HUES48 (cell line): ENCODE measurements around the gene EDNRB.
A peak's percentile ranks its signal among the peaks of the same experiment; 100 is the strongest.
"Not testable (repeated sequence)": the region's sequence is repeated elsewhere in the genome, so short reads cannot be mapped to it uniquely, and the experiment has no call there.

Experiments
- H3K27ac ChIP-seq: one replicate; pipeline ENCODE4 v1.7.0; 2013; ENCODE audit warnings: low read depth, low read length, inconsistent platforms
- H3K27me3 ChIP-seq: 2 replicates; pipeline ENCODE4 v1.6.1; 2013; ENCODE audit warnings: mild to moderate bottlenecking, low read length; ENCODE audit not compliant: control insufficient read depth, insufficient read depth
- H3K36me3 ChIP-seq: 2 replicates; pipeline ENCODE4 v1.6.1; 2013; ENCODE audit warnings: low read length; ENCODE audit not compliant: control insufficient read depth, insufficient read depth
- H3K4me1 ChIP-seq: 2 replicates; pipeline ENCODE4 v1.6.1; 2013; ENCODE audit warnings: mild to moderate bottlenecking, low read length; ENCODE audit not compliant: control insufficient read depth, insufficient read depth
- H3K4me3 ChIP-seq: 2 replicates; pipeline ENCODE4 v1.5.1; 2013; ENCODE audit warnings: mild to moderate bottlenecking, low read depth, low read length
- H3K9ac ChIP-seq: 2 replicates; pipeline ENCODE4 v1.6.1; 2013; ENCODE audit warnings: mild to moderate bottlenecking, low read depth, low read length, moderate library complexity
- H3K9me3 ChIP-seq: 2 replicates; pipeline ENCODE4 v1.6.1; 2013; ENCODE audit warnings: low read length; ENCODE audit not compliant: control insufficient read depth, insufficient read depth

EDNRB gene

DNA sequence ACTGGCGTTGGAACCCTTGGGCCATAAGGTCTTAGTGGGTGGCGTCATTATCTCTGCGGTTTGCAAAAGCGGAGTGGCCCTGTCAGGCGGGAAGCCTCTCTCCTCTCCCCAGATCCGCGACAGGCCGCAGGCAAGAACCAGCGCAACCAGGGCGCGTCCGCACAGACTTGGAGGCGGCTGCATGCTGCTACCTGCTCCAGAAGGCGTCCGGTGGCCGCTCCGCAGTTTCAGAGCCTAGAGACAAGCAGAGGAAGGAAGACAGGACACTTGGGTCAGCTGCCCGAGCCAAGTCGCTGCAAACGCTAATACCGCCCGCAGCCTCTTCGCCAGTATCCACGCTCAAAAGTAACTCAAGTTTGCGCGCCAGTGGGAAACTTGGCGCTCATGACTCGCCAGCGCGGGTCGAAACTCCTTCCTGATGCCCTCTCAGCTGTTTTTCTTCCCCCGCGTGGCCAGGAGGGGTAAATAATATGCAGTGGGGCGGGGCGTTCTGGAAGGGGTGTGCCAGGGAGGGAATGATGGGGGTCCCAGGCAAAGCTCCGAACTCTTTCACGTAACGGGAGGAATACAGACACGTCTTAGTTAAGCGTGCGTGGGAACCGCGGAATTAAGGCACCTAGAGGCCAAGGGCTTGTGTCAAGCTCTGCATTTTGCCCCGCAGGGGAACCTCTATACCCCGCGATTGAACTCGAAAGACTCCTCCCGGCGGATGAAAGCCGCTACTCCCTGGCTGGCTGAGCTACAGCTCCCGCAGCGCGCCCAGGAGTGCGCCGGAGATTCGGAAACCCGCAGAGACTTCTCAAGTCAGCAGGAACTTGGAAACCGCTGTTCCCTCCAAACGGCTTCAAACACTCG, at the start of gene EDNRB:
Gene EDNRB (minus strand): TSS at position 441 of the 855 bp plus-strand sequence. CDS start 258 bp downstream, at position 183.
- peak within 1 kb of the TSS; percentile 79 for H3K4me3 ChIP-seq
- peak within 1 kb of the TSS; percentile 15; the same call in 1 of the 2 replicates for H3K9ac ChIP-seq
- peaks cover 50% of the 10 kb centered on the region for H3K4me1 ChIP-seq
- peaks cover 34% of the 10 kb centered on the region for H3K27me3 ChIP-seq
- peak within 1 kb of the TSS; percentile 49 for H3K27ac ChIP-seq
- peaks cover 9% of the 10 kb centered on the region for H3K36me3 ChIP-seq
- no peaks in the 10 kb centered on the region for H3K9me3 ChIP-seq

DNA sequence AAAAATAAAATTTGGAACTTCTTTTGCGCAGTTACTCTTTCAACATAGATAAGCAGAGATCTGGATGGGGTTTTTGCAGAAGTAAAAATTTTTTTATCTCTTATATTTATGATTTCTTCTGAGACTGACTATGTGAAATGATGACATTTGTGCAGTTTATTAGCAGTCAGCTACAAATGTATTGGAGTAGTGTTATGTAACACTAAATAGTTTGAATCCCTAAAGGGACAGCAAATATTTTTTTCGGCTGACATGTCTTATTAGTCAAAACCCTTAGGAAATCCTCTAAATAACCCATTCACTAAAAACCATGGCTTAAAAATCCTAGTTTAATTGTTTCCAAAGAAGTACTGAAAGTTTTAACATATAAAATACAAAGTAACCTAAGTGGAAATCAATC, 48.0 kb upstream of the EDNRB start:
- Histone ChIP-seq H3K9ac (no peak overlapping the region), H3K27me3 (no peaks in the 10 kb centered on the region), H3K4me3 (no peak overlapping the region), H3K36me3 (no peaks in the 10 kb centered on the region), H3K27ac (no peak overlapping the region), H3K4me1 (no peaks in the 10 kb centered on the region), H3K9me3 (peaks cover 2% of the 10 kb centered on the region)

DNA sequence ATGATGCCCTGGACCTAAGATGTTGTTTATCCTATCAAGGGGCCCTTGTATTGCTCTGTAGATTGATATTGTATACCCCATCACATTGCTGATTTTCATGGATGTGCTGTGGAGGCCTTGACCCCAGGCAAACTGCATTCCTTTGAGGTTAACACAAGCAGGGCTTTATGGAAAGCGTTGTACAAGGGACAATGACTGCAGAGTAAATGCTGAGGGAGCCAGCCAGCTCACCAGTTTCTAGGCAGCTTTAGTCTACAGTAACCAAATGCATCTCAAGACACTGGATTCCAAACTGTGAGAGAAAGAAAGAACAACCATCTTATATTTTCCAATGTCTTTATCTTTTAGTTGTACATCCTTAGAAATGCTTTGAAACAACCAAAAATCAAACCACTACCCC, 34.1 kb upstream of the EDNRB start:
- H3K27me3 ChIP-seq: no peaks in the 10 kb centered on the region
- H3K27ac ChIP-seq: no peak overlapping the region
- H3K36me3 ChIP-seq: no peaks in the 10 kb centered on the region
- H3K9me3 ChIP-seq: no peaks in the 10 kb centered on the region
- H3K4me1 ChIP-seq: no peaks in the 10 kb centered on the region
- H3K9ac ChIP-seq: no peak overlapping the region
- H3K4me3 ChIP-seq: no peak overlapping the region

DNA sequence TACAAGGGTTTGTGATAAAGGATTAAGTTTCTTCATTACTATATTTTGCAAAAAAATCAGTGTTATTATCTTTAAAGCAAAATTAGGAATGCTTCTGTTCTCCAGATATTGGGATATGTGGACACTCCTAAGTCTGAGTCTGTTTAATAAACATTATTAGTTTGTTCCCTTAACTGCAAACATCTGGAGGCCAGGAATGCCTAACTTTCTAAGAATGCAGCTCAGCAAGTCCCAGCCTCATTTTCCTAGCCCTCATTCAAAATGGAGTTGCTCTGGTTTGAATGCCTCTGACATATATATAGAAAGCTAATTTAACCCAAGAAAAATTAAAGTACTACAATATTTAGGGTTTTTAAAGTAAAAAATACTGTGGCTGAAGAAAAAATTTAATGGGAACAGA, 33.6 kb upstream of the EDNRB start:
- H3K27me3 ChIP-seq: no peaks in the 10 kb centered on the region
- H3K4me1 ChIP-seq: no peaks in the 10 kb centered on the region
- H3K36me3 ChIP-seq: no peaks in the 10 kb centered on the region
- H3K9me3 ChIP-seq: no peaks in the 10 kb centered on the region
- H3K9ac ChIP-seq: no peak overlapping the region
- no peak overlapping the region for H3K27ac ChIP-seq
- H3K4me3 ChIP-seq: no peak overlapping the region

DNA sequence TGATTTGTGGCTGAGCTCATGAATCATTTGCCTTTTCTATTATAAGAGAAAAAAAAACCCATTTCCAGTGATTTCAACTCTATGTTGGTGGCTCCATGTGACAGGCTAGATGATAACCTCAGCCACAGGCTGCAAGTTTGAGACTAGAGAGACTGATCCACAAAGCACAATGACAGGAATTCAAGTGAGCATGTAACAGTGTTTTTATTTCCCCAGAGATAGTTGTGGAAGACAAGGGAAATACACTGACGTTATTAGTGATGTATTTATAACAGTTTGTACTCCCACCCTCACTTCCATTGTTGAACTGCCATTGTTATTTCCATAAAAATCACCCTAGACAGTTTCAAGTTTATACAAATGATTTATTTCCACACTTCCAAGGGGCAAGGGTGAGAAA, 27.9 kb upstream of the EDNRB start:
- Histone ChIP-seq H3K36me3 (no peaks in the 10 kb centered on the region), H3K4me1 (peaks cover 7% of the 10 kb centered on the region), H3K9me3 (no peaks in the 10 kb centered on the region), H3K4me3 (no peak overlapping the region), H3K9ac (no peak overlapping the region), H3K27ac (no peak overlapping the region), H3K27me3 (no peaks in the 10 kb centered on the region)

DNA sequence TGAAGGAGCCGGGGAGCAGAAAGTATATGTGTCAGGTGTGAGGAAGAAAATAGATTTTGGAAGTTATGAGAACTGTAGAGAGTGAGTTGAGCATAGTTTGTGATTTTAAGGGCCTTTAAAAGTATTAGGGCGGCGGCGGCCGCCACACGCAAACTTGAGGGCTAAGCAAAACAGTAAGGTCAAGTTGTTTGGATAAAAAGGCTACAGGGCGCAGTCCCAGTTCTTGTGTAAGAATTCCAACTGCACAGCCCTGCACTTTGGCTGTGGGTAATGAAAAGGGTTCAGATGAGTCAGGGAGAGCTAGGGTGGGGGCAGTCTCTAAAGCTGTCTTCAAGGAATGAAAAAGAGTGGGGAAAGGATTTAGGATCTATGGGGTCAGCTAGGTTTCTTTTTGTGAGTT, 16.4 kb upstream of the EDNRB start:
- not testable (repeated sequence) for H3K27me3 ChIP-seq, H3K27ac ChIP-seq, H3K36me3 ChIP-seq, H3K4me3 ChIP-seq, H3K9me3 ChIP-seq, H3K9ac ChIP-seq
- peaks cover 25% of the 10 kb centered on the region for H3K4me1 ChIP-seq

DNA sequence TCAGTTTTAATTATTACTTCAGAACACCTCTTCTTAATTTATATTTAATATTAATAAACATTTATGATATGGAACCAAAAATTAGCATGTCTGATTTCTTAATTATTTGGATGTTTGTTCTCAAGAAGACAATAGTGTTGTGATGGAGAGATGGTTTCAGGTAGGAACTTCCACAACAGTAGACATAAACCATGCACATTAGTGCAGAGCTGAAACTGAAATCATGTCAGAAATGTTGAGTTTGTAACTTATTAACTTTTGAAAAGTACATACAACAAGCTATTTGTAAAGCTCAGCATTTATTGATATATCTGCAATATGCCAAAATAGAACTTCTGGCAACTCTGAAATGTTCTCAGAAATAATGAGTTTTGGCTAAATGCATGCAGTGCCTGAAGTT, 11.8 kb upstream of the EDNRB start:
- H3K36me3 ChIP-seq: no peaks in the 10 kb centered on the region
- H3K27me3 ChIP-seq: no peaks in the 10 kb centered on the region
- H3K4me3 ChIP-seq: no peak overlapping the region
- H3K9me3 ChIP-seq: no peaks in the 10 kb centered on the region
- no peak overlapping the region for H3K27ac ChIP-seq
- peaks cover 25% of the 10 kb centered on the region for H3K4me1 ChIP-seq
- H3K9ac ChIP-seq: no peak overlapping the region

DNA sequence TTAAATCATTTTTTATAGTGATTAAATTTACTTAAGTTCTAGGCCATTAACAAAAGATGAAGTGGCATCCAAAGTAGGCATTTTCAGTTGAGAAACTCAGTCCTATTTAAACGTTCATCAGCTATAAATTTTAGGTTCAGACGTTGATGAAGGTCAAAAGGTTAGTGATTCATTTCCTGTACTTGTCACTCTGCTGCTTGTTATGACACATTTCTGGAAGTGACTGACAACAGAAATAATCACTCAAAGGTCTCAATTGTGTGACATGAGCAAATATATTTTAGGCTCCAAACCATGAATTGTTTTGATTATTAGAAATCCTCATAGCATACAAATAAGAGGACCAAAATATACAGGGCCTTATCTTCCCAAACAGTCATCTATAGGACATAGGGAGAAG, 10.3 kb upstream of the EDNRB start:
- Histone ChIP-seq H3K9me3 (no peaks in the 10 kb centered on the region), H3K4me1 (peaks cover 22% of the 10 kb centered on the region), H3K9ac (no peak overlapping the region), H3K27ac (no peak overlapping the region), H3K27me3 (no peaks in the 10 kb centered on the region), H3K4me3 (no peak overlapping the region), H3K36me3 (no peaks in the 10 kb centered on the region)

DNA sequence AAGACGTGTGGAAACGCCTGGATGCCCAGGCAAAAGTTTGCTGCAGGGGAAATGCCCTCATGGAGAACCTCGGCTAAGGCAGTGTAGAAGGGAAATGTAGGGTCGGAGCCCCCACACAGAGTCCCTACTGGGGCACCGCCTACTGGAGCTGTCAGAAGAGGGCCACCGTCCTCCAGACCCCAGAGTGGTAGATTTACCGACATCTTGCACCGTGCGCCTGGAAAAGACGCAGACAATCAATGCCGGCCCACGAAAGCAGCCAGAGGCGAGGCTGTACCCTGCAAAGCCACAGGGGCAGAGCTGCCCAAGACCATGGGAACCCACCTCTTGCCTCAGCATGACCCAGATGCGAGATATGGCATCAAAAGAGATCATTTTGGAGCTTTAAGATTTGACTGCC, 7.0 kb upstream of the EDNRB start:
- H3K9me3 ChIP-seq: no peaks in the 10 kb centered on the region
- H3K4me1 ChIP-seq: peaks cover 11% of the 10 kb centered on the region
- peaks cover 6% of the 10 kb centered on the region for H3K27me3 ChIP-seq
- no peaks in the 10 kb centered on the region for H3K36me3 ChIP-seq
- H3K9ac ChIP-seq: no peak overlapping the region
- no peak overlapping the region for H3K27ac ChIP-seq
- H3K4me3 ChIP-seq: no peak overlapping the region

DNA sequence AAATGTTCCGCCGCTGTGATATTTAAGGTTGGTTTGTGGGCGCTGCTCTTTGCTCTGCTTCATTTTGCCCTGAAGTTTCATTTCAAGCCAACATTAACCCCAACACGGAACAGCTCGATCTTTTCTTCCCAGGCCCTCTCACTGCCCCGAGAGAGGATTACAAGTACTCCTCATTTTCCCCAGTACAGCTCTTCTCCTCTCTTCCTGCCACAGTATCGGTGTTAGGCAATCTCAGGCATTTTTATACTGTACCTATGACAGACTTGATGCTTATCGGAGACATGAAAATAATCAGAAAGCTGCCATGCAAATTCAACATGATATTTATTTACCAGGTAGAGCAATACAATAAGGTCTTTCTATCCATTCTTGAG, 1.3 kb upstream of the EDNRB start:
- peaks cover 34% of the 10 kb centered on the region for H3K27me3 ChIP-seq
- H3K9ac ChIP-seq: no peak overlapping the region
- H3K9me3 ChIP-seq: no peaks in the 10 kb centered on the region
- no peaks in the 10 kb centered on the region; the same call in 1 of the 2 replicates for H3K36me3 ChIP-seq
- no peak overlapping the region for H3K27ac ChIP-seq
- peak overlapping the region; percentile 79 for H3K4me3 ChIP-seq
- H3K4me1 ChIP-seq: peaks cover 50% of the 10 kb centered on the region

DNA sequence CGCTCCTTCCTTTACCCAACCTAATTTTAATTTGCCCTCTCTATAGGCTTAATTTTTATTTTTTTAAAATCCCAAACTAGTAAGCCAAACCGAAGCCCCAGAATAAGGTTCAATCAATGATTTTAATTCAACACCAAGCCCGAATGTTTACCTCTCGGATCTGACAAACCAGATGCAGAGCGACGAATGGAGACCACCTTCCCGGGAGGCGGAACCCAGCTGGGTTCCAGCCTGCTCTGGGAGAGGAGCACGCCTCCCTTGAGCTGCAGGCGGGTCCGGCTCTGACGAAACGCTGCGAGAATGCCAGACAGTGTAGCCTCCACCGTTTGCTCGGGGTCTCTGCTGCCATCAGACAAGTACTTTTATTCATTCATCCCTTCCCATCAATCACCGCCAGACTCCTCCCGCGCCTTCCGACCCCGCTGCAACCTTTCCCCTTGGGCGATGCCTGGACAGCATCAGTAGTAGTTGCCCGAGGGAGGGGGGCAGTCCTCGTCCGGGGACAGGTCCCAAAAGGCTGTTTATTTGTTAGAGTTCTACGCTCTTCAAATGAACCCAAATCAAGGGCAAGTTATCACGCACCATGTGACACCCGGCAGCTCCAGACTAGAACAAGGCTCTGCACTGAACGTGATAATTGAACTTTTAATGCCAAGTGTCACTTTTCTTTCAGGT, 752 bp upstream of the EDNRB start:
- H3K27me3 ChIP-seq: peaks cover 34% of the 10 kb centered on the region
- peaks cover 4% of the 10 kb centered on the region for H3K36me3 ChIP-seq
- no peaks in the 10 kb centered on the region for H3K9me3 ChIP-seq
- no peak overlapping the region for H3K9ac ChIP-seq
- H3K27ac ChIP-seq: peak overlapping the region; percentile 46
- H3K4me3 ChIP-seq: peak overlapping the region; percentile 79
- H3K4me1 ChIP-seq: peaks cover 50% of the 10 kb centered on the region
